Hepatic stellate cell (primary cell): ENCODE data around the gene SV2A.
A peak's percentile ranks its signal among the peaks of the same experiment; 100 is the strongest.
"Not testable (repeated sequence)": the region's sequence is repeated elsewhere in the genome, so short reads cannot be mapped to it uniquely, and the experiment has no call there.

Experiments
- DNase-seq: peaks from one replicate; pipeline ENCODE4 v3.0.0; 2011; ENCODE audit warnings: low spot score

Gene SV2A, protein sequence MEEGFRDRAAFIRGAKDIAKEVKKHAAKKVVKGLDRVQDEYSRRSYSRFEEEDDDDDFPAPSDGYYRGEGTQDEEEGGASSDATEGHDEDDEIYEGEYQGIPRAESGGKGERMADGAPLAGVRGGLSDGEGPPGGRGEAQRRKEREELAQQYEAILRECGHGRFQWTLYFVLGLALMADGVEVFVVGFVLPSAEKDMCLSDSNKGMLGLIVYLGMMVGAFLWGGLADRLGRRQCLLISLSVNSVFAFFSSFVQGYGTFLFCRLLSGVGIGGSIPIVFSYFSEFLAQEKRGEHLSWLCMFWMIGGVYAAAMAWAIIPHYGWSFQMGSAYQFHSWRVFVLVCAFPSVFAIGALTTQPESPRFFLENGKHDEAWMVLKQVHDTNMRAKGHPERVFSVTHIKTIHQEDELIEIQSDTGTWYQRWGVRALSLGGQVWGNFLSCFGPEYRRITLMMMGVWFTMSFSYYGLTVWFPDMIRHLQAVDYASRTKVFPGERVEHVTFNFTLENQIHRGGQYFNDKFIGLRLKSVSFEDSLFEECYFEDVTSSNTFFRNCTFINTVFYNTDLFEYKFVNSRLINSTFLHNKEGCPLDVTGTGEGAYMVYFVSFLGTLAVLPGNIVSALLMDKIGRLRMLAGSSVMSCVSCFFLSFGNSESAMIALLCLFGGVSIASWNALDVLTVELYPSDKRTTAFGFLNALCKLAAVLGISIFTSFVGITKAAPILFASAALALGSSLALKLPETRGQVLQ

DNA sequence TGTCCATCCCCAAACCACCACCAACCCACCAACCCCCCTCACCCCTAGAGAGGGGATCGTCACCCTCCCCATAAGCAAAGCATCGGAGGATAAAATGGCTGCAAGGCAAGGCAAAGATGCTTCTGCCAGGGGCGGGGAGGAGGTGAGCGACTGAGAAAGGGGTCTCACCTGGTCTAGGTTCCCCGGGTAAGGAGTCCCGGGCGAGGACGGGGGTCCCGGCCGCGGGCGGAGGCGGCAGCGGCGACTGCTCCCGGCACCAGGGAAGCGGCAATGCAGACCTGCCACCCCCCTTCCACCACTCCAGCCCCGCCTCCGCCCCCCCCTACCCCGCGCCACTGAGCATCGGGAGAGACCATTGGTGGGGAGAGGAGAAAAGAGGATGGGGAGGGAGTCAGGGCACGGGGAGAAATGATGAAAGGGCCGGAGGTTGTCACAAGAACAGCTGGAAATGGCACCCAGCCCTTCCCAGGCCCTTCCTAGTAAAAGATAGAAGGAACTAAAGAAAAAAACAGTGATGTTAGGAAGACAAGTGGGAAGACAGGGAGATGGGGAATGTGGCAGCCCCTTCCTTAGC is at the start of gene SV2A:
Gene SV2A (minus strand): TSS at position 274 of the 574 bp plus-strand sequence. CDS start 4,004 bp downstream, outside the sequence.
- DNase-seq = peak; percentile 88

DNA sequence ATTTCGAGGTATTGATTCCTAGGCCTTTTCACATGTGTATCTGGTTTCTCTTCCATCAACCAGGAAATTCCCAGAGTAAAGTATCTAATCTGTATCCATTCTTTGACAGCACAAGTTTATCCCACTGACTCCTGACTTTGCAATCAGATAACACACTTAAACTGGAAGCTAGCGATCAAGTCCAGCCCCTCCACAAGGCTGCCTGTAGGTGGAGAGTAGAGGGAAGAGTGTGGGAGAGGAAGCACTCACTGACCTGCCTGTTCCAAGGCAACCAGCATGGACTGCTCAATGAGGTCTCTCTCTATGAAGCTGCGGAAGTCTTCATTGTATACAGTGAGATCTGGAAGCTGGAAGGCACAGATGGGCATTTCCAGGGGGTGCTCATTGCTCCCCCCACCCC is 49.4 kb upstream of the SV2A start:
- no peak for DNase-seq

DNA sequence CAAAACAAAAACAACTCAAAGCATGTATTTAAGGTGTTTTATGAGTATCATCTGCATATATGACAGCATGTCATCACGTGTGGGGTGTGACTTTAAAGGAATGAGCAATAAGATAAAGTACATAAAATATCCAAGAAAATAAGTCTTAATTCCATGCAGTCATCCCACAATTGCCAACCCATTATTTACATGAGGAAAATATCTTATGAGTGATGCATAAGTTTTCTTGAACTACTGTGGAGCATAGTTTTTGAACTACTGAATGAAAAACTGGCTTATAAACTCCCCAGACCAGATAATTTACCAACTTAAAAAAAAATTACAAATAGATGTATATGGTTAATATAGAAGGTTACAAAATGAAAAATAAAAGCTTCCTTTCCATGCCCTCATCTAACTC is 48.8 kb upstream of the SV2A start:
- DNase-seq = no peak

DNA sequence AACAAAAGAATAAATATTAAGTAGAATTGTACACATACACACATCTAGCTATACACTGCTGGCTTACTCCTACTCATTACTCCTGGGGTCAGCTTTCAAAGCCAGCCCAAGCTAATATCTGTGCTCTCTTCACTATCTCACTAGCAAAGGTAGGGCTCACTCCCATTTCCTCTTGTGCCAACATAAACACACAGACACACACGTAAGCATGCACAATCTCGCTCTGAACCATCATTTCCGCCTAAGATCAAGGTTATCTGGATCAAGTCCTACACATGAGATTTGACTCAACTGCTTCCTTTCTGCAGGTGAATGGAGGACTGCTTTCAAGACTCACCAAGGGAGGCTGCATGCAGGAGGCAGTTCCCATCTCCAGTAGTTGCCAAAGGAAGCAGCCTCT is 47.8 kb upstream of the SV2A start:
- DNase-seq = no peak

DNA sequence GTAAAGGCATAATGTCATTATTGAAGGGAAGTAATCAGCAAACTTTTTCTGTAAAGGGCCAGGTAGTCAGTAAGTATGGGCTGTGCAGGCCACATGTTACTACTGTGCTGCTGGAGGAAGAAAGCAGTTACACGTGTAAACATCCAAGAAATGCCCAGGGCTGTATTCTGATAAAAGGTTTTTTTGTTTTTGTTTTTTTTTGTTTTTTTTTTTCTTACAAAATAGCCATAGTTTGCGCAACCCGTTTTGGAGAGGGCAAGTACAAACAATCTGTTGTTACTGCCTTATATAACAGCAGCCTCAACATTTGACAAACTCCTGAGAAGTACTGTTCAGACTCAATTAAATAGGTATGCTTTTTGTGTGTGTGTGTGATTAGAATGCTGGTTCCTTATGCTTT is 45.7 kb upstream of the SV2A start:
- no peak for DNase-seq

DNA sequence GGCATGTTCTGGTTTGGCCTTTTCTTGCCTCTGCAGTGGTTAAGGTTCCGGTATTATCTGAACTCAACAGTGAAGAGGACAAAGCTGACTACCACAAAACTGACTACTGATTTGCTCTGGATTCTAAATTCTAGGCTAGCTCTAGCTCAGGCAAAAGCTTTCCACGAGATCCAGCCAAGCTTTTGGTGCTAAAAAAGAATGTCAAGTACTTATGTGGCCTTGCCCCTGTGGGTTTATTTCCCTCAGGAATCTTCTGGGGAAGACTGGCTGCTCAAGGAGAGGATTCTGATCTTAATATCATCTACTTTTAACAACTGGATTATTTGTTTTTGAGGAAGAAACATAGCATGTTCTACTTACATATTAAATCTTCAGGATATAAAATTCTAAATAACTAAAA is 45.1 kb upstream of the SV2A start:
- no peak for DNase-seq

DNA sequence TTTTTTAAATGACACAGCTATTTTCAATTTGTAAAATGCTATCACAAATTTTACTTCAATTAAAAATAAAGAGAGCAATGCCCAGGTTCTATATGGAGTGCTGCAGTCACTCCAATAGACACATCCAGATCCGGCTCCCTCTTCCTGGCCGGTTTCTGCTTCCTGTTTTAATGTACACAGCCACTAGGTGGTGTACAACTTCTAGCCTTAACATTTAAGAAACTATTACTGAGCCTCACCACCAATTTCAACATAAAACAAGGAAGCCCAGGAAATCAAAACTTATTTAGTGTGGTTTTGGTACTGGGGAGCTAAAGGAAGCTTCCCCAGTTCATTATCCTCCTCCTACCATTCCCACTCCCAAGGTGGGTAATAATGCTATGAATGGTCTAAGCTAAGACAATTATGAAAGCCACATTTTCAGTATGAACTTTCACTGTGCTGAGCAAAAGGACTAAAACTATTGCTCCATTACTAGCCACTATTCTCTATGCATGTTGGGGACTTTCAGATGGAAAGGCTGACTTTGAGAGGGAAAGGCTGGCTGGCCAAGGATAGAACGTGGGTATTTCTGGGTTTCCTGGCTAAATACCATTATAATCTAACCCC is 44.5 kb upstream of the SV2A start:
- peak; percentile 61 for DNase-seq

DNA sequence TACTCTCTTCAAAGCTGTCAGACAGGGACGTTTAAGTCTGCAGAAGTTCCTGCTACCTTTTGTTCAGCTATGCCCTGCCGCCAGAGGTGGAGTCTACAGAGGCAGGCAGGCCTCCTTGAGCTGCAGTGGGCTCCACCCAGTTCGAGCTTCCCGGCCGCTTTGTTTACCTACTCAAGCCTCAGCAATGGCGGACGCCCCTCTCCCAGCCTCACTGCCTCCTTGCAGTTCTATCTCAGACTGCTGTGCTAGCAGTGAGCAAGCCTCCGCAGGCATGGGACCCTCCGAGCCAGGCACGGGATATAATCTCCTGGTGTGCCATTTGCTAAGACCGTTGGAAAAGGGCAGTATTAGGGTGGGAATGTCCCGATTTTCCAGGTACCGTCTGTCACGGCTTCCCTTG is 39.9 kb upstream of the SV2A start:
- not testable (repeated sequence) for DNase-seq

DNA sequence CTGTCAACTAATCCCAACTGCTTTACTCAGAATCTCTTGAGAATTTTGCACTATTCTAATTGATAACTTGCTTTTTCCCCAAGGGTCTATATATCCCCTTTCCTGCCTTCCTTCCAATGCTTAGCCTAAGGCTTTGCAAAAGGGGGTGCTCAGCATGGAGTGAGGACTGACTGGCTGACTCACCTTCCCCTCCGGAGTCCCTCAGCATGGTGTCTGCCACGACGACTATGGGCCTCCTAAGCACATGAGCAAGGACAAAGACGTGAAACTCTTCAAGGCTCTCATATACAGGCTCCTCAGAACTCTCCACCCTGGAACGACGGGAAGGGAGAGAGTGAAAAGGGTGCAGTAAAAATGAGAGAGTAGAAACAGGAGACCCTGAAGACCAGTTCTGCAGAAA is 32.3 kb upstream of the SV2A start:
- DNase-seq = no peak

DNA sequence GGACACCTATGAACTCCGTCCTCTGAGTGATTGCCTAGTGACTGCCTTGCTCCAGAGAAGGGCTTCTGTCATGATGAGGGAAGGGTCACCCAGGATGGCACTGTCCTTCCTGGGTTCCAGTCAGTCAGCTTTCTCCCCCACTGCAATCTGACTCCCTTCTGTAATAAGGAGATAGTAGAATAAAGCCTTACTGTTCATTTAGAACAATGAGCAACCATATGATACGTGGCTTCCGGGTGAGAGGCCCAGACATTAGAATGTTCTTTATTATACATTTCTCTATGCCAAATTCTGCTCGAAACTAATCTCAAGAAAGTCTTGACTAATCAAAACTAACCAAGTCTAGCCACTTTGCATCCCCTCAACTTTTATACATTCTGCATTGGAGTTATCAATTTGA is 27.6 kb upstream of the SV2A start:
- no peak for DNase-seq

DNA sequence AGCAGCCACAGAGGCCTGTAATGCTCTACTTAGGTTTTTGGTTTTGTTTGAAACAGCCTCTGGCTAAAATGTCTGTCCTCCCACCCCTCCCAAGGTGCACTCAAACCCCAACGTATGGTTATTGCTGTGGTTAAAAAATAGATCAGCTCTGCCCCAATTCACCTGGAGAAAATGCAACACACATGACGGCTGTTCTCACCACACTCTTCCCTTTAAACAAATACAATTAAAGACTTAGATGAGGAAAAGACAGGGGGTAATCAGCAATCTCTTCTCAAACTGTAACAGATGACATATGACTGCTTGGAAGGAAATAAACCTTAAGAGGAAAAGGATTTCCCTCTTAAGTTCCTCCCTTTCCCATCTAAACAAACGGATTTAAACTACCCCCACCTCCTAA is 25.2 kb upstream of the SV2A start:
- DNase-seq = no peak

DNA sequence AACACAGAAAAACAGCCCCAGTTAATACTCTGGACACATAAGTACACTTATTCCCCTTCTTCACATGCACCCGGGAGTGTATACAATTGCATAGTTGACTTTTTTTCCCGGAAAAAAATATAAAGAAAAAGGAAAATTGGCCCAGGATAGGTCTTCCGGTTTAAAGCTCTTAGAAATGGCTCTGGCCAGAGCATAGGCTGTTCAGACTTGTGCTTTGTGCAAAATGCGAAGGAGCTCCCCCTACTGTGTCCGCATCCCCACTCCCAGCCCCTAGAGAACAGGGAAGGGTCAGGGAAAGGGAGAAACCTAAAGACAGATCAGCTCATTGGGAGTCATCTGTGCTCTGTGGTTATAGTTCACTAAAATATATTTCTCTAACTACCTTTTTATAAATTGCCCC is 24.6 kb upstream of the SV2A start:
- DNase-seq = peak; percentile 23

DNA sequence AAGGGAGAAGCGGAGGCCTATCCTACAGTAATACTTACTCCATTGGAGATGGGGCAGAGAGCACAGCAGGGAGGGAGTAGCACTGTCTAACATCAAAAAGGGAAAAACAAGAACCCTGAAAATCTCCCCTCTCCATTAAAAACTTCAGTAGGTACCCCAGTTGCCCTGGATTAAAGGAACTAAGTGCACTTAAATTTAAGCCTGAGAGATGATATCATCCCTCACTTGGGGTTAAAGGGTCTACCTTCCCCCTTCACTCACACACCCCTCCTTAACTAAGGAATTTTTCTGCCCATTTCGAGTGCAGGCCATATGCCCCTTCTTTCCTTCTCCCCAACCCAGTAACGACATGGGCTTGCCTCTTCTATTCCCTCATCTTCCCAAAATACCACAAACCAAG is 22.8 kb upstream of the SV2A start:
- no peak for DNase-seq

DNA sequence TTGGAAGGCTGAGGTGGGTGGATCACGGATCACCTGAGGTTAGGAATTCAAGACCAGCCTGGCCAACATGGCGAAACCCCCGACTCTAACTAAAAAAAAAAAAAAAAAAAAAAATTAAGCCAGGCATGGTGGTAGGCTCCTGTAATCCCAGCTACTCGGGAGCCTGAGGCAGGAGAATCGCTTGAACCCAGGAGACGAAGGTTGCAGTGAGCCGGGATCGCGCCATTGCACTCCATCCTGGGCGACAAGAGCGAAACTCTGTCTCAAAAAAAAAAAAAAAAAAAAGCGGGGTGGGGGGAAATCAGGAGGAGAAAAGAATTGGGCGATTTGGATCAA is 21.0 kb upstream of the SV2A start:
- DNase-seq = not testable (repeated sequence)

DNA sequence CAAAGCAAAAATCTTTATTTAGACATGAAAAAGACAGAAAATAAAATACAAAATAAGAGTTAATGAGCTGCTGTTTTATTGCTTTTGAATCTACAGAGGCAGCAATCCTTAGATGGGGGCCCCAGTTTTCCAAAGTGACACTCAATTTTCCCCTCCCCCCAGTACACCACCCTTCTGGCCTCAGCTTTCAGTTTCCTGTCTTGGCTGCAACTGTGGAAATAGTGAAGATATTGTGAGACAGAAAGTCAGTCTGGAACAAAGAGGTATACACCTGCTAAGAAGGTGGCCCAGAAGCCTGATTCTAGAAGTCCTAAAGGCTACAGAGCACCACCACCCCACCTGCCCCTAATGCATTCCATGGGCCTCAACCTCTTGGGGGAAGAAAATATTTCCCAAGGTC is 20.1 kb upstream of the SV2A start:
- DNase-seq = no peak

DNA sequence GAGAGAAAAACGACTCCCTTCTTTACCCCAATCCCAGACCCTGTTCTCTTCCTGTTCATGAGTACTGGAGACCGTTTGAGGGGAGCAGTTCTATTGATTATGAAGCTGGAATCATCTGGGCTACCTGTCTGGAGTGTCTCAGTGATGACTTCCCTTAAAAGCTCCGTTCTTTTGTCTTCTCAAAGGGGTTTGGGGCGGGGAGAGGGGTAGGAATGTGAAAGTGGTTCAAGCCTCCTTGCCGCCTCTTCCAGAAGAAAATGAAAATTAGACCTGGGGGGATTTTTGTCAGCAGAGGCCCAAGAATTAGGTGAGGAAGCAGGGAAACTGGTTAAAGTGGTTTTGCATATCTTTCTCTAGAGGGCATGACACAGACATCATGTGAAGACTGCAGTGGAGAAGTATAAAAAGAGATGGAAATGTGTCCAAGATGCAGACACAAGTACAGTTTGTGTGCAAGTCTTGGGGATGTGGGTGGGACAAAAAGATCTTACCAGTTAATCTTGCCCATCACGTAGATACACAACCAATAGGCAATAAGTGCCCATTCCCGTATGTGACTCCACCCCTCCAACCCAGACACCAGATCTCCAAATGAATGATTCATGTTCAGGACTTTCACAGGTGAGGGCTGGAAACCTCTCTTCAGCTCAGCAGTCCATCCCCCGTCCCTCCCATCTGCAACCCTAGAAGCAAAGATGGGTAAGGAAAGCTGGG is 19.5 kb upstream of the SV2A start:
- DNase-seq = peak; percentile 26

DNA sequence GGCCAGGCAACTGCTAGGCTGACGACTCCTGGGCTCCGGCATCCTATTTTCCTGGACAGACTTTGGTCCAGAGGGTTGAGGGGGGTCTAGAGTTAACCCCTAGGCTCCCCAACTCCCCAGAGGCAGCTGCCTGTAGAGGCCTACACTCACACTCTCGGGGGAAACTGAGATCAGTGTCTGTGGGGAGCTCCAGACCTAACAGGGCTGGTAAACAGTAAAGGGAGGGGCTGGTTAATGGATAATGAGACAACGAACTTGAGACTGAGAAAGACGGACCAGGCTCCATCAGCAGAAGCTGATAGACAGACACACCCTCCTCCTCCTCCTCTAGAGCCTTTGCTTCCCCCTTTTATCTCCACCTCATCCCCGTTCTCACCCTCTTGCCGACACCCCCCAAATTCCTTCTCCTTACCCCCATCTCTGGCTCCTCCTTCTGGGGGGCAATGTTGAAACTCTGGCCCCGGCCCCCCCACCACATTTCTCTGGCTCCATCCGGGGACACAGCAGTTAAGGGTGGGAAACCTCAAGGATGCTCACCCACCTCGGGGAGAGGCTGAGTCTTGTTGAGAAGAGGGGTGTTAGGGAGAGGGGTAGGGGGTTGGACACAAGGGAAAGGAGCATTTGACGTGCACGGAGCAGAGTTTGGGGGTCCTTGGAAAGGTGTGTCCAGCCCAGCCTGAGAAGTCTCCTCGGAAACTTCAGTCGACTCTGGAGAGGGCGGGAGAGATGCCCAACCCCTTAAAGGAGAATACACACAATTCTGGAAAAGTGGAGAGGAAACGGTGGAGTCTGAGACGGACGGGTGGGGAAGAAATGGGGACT is 18.7 kb upstream of the SV2A start, which contains the start of gene MTMR11:
Gene MTMR11 (minus strand): TSS at position 710 of the 822 bp plus-strand sequence. CDS start 232 bp downstream, at position 478.
- DNase-seq = peak; percentile 61

DNA sequence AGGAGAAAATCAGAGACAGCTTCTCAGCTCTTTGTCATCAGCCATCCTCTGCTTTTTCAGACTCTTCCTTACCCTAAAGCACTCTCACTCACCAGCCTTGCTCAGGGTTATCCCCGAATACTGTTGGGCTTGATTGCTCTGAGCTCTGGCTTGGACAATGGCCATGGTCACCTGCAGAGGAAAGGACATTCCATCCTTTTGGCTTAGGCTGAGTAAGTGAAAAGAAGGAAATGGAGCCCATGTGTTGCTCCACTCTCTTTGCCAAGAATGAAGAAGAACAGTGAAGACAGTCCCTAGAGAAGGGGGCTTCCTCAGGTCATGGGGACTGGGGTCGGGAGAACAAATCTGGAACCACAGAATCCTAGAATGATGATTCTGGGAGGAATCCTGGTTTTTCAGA is 16.7 kb upstream of the SV2A start:
- DNase-seq = no peak

DNA sequence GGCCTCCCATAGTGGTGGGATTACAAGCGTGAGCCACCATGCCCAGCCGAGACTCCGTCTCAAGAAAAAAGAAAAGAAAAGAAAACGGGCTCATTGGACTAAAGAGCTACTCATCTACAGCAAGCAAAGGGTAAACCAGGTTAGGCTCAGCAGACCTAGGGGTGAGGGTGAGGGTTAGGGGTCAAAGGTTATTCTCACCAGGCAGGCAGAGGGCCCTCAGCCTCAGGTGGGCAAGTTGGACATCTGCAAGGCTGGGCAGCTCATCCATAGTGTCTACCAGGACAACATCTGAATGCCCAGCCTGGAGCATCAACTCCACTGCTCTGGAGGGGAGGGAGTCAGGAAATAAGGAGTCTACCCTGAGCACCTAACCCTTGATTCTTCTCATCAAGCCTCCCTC is 15.6 kb upstream of the SV2A start:
- no peak for DNase-seq

DNA sequence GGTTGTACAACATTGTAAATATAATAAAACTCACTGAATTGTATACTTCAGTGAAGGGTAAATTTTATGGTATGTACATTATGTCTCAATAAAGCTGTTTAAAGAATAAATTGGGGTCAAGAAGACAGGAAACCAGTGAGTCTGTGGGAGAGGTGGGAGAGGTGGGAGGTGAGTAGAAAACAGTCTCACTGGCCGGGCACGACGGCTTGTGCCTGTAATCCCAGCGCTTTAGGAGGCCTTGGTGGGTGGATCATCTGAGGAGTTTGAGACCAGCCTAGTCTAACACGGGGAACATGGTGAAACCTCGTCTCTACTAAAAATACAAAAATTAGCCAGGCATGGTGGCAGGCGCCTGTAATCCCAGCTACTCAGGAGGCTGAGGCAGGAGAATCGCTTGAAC is 14.8 kb upstream of the SV2A start:
- DNase-seq = no peak

DNA sequence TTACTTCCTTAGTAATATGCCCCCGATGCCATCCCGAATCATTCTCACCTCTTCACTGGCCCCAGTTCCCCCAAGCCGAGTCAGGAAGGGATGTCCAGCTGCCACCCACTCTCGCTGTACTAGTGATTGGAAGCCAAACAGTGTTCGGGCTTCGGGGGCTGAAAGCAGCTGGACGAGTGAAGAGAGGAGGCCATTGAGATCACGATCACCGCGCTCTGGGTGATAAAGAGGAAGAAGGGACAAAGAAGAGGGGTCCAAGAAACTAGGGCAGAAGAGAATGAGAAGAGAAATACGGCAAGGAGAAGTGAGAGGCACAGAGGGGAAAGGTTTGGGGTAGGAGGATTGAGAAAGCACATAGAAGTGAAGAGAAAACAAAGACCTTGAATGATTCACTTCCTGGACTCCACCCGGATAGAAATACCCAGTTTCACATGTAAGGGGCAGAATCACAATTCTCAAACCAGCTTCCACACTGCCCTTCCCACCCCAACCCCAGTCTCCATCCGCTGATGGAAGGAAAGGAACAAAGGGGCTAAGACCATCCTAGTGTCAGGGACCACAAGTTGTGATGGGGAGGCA is 13.7 kb upstream of the SV2A start:
- DNase-seq = no peak
